A673 (cell line): ENCODE data around the gene CNFN. TPM values are rescaled to one million over a fixed set of nuclear protein-coding genes. Genes with fewer than 3 reads are reported as not detected.

ENCODE experiments used
- BruUV-seq: library from RNA; stranded (reverse); fragments of 400-500 nt; replicated peaks from 2 replicates; lab custom pipeline; 2021; lab: Mats Ljungman, UMichigan
- CTCF ChIA-PET: fragments of 300-600 bp; sonication (Branson Sonifier 250); formaldehyde crosslinking; loops from one replicate; lab custom pipeline; 2022; ENCODE audit warnings: antibody characterized with exemption; lab: Charles Lee
- POLR2A ChIA-PET: fragments of 300-600 bp; sonication (Branson Sonifier 250); formaldehyde crosslinking; loops from one replicate; lab custom pipeline; 2022; ENCODE audit warnings: antibody characterized with exemption; ENCODE audit not compliant: low non-redundant PET; lab: Charles Lee
- DNase-seq: peaks from one replicate; pipeline ENCODE4 v3.0.0-alpha.2; 2015; ENCODE audit warnings: low spot score
- H3K27ac ChIP-seq: fragments of 200-600 bp; sonication (generic); 2 replicates; pipeline ENCODE4 v1.5.1; 2016; ENCODE audit warnings: mixed run types, low read depth, mild to moderate bottlenecking, mixed read lengths, antibody characterized with exemption, low read length; ENCODE audit not compliant: poor library complexity, severe bottlenecking
- H3K27me3 ChIP-seq: fragments of 200-600 bp; sonication (generic); replicated peaks from 2 replicates; pipeline ENCODE4 v1.6.1; 2017; ENCODE audit warnings: mixed run types, low read depth, mild to moderate bottlenecking, mixed read lengths, antibody characterized with exemption, low read length; ENCODE audit not compliant: insufficient read depth, poor library complexity
- H3K36me3 ChIP-seq: fragments of 200-600 bp; sonication (generic); 2 replicates; pipeline ENCODE4 v1.6.1; 2016; ENCODE audit warnings: mixed run types, mild to moderate bottlenecking, mixed read lengths, antibody characterized with exemption, low read length; ENCODE audit not compliant: insufficient read depth, poor library complexity, severe bottlenecking
- H3K4me1 ChIP-seq: fragments of 200-600 bp; sonication (generic); 2 replicates; pipeline ENCODE4 v1.6.1; 2017; ENCODE audit warnings: mixed run types, mild to moderate bottlenecking, mixed read lengths, antibody characterized with exemption, low read length; ENCODE audit not compliant: insufficient read depth, poor library complexity, severe bottlenecking
- H3K4me3 ChIP-seq: fragments of 200-600 bp; sonication (generic); 2 replicates; pipeline ENCODE4 v1.5.1; 2016; ENCODE audit warnings: low read depth, mixed run types, mild to moderate bottlenecking, mixed read lengths, low read length; ENCODE audit not compliant: poor library complexity, severe bottlenecking
- H3K9me3 ChIP-seq: fragments of 200-600 bp; sonication (generic); 2 replicates; pipeline ENCODE4 v1.6.1; 2016; ENCODE audit warnings: mixed run types, low read depth, mild to moderate bottlenecking, mixed read lengths, antibody characterized with exemption, low read length; ENCODE audit not compliant: poor library complexity, severe bottlenecking
- CTCF ChIP-seq: fragments of 300-800, 200-600 bp; sonication (generic); conservative IDR thresholded peaks from 2 replicates; pipeline ENCODE4 v1.5.1; 2017; ENCODE audit warnings: low read depth, mild to moderate bottlenecking, antibody characterized with exemption, low read length, moderate library complexity, mixed read lengths
- EZH2 ChIP-seq: fragments of 200-600 bp; sonication (generic); IDR thresholded peaks from 2 replicates; pipeline ENCODE4 v1.6.1; 2017; ENCODE audit warnings: borderline replicate concordance, low read depth, mild to moderate bottlenecking, mixed read lengths, antibody characterized with exemption, low read length; ENCODE audit not compliant: poor library complexity, severe bottlenecking
- intact Hi-C: fragments of 100-400 bp; cut with micrococcal nuclease; formaldehyde crosslinking; loops from one replicate; pipeline ENCODE4 v1.10.0; 2022; ENCODE audit not compliant: unreplicated experiment
- total RNA-seq: library from RNA; stranded (reverse); gene quantifications from 2 replicates; pipeline ENCODE4 v1.2.3, GENCODE V29; 2021

CNFN gene
- total RNA-seq, 1 experiment from 2014 or later, result not detected

- no TSS peak for BruUV-seq
- CTCF ChIA-PET, result no interaction called here
- Histone ChIP-seq H3K36me3 (peaks cover 12% of the 10 kb centered on the region), H3K9me3 (peaks cover 5% of the 10 kb centered on the region), H3K27me3 (no peaks in the 10 kb centered on the region), H3K4me3 (no peak overlapping the region), H3K27ac (no peak overlapping the region), H3K4me1 (no peaks in the 10 kb centered on the region)
- no peak for DNase-seq
- TF ChIP-seq CTCF (no peak), EZH2 (no peak)
- POLR2A ChIA-PET, result no interaction called here
- intact Hi-C loops, result no loop called here
Observed at GRCh38 chr19:42367929-42368328, 22.2 kb downstream of the CNFN start.

- no peak overlapping the region for H3K27ac ChIP-seq
- H3K9me3 ChIP-seq, result peaks cover 5% of the 10 kb centered on the region
- BruUV-seq, result no TSS peak
- no peaks in the 10 kb centered on the region for H3K27me3 ChIP-seq
- intact Hi-C loops, result no loop called here
- TF ChIP-seq CTCF (no peak), EZH2 (no peak)
- no peak for DNase-seq
- H3K4me3 ChIP-seq, result no peak overlapping the region
- no peaks in the 10 kb centered on the region for H3K4me1 ChIP-seq
- H3K36me3 ChIP-seq, result peaks cover 13% of the 10 kb centered on the region
- ChIA-PET CTCF (no interaction called here), POLR2A (no interaction called here)
Observed at GRCh38 chr19:42366673-42367072, 23.4 kb downstream of the CNFN start.

- POLR2A ChIA-PET, result no interaction called here
- intact Hi-C loops, result no loop called here
- H3K27ac ChIP-seq, result no peak overlapping the region
- no TSS peak for BruUV-seq
- no peak overlapping the region for H3K4me3 ChIP-seq
- H3K27me3 ChIP-seq, result no peaks in the 10 kb centered on the region
- DNase-seq, result no peak
- TF ChIP-seq CTCF (no peak), EZH2 (no peak)
- peaks cover 13% of the 10 kb centered on the region for H3K36me3 ChIP-seq
- peaks cover 5% of the 10 kb centered on the region for H3K9me3 ChIP-seq
- H3K4me1 ChIP-seq, result no peaks in the 10 kb centered on the region
- CTCF ChIA-PET, result no interaction called here
Observed at GRCh38 chr19:42363614-42364346, 26.3 kb downstream of the CNFN start.
